HepG2 (cell line): ENCODE measurements around the gene CCDC117. TPM values are rescaled to one million over a fixed set of nuclear protein-coding genes. Genes with fewer than 3 reads are reported as not detected.

Experiments
- DZIP1 ChIP-seq: sonication (generic); formaldehyde crosslinking; IDR thresholded peaks from 2 replicates; pipeline ENCODE4 v1.5.0; 2020; ENCODE audit warnings: mild to moderate bottlenecking, missing genetic modification reagents
- FOSL2 ChIP-seq: sonication (generic); formaldehyde crosslinking; IDR thresholded peaks from 2 replicates; pipeline ENCODE4 v1.4.0; 2020; ENCODE audit warnings: missing genetic modification reagents
- GPN1 ChIP-seq: sonication (generic); formaldehyde crosslinking; IDR thresholded peaks from 2 replicates; pipeline ENCODE4 v1.5.1; 2020; ENCODE audit warnings: missing genetic modification reagents, borderline replicate concordance
- JARID2 ChIP-seq: sonication (generic); formaldehyde crosslinking; IDR thresholded peaks from 2 replicates; pipeline ENCODE4 v1.8.1; 2023; ENCODE audit warnings: missing genetic modification reagents, inconsistent platforms; ENCODE audit not compliant: insufficient replicate concordance
- MTA3 ChIP-seq: sonication (generic); formaldehyde crosslinking; IDR thresholded peaks from 2 replicates; pipeline ENCODE4 v1.4.0; 2020; ENCODE audit warnings: missing genetic modification reagents
- MYC ChIP-seq: sonication (generic); formaldehyde crosslinking; IDR thresholded peaks from 2 replicates; pipeline ENCODE4 v1.9.0; 2021; ENCODE audit warnings: missing genetic modification reagents, borderline replicate concordance
- PHF5A ChIP-seq: IDR thresholded peaks from one replicate; pipeline ENCODE4 v1.6.1; 2018; ENCODE audit warnings: low read depth, missing genetic modification reagents; ENCODE audit not compliant: unreplicated experiment
- POLR2A ChIP-seq, 2 experiments: IDR thresholded peaks; 2 replicates each; pipeline ENCODE4 v1.6.1; 2011; ENCODE audit warnings: low read depth in 2 of 2, low read length in 2 of 2, mild to moderate bottlenecking in 1 of 2, moderate library complexity in 1 of 2; ENCODE audit not compliant: insufficient read depth in 1 of 2
- RFX1 ChIP-seq: fragments of 450-650 bp; IDR thresholded peaks from 2 replicates; pipeline ENCODE4 v1.6.1; 2017
- SIX4 ChIP-seq: sonication (generic); formaldehyde crosslinking; IDR thresholded peaks from 2 replicates; pipeline ENCODE4 v1.4.0; 2020; ENCODE audit warnings: missing genetic modification reagents
- THAP11 ChIP-seq: IDR thresholded peaks from 2 replicates; pipeline ENCODE4 v1.6.1; 2016; ENCODE audit warnings: missing biosample characterization, missing genetic modification reagents
- U2AF1 ChIP-seq: fragments of 200-400 bp; formaldehyde crosslinking; optimal IDR thresholded peaks from 2 replicates; pipeline ENCODE3; 2017; ENCODE audit warnings: mild to moderate bottlenecking, low read depth, low read length
- ZBTB8A ChIP-seq: sonication (generic); formaldehyde crosslinking; IDR thresholded peaks from 2 replicates; pipeline ENCODE4 v1.4.0; 2020; ENCODE audit warnings: mild to moderate bottlenecking, low read depth, missing genetic modification reagents, borderline replicate concordance
- ZFAT ChIP-seq: sonication (generic); formaldehyde crosslinking; conservative IDR thresholded peaks from 2 replicates; pipeline ENCODE4 v1.8.1; 2023; ENCODE audit warnings: missing genetic modification reagents, inconsistent platforms
- ZNF10 ChIP-seq: sonication (generic); formaldehyde crosslinking; IDR thresholded peaks from 2 replicates; pipeline ENCODE4 v1.4.0; 2020; ENCODE audit warnings: mild to moderate bottlenecking, low read depth, missing genetic modification reagents, borderline replicate concordance
- ZNF12 ChIP-seq: sonication (generic); formaldehyde crosslinking; IDR thresholded peaks from 2 replicates; pipeline ENCODE4 v1.5.0; 2020; ENCODE audit warnings: missing genetic modification reagents
- ZNF350 ChIP-seq: sonication (generic); formaldehyde crosslinking; IDR thresholded peaks from 2 replicates; pipeline ENCODE4 v1.4.0; 2020; ENCODE audit warnings: mild to moderate bottlenecking, low read depth, missing genetic modification reagents, borderline replicate concordance
- ZNF446 ChIP-seq: sonication (generic); formaldehyde crosslinking; IDR thresholded peaks from 2 replicates; pipeline ENCODE4 v1.5.0; 2020; ENCODE audit warnings: mild to moderate bottlenecking, missing genetic modification reagents
- ZNF556 ChIP-seq: sonication (generic); formaldehyde crosslinking; IDR thresholded peaks from 2 replicates; pipeline ENCODE4 v1.4.0; 2020; ENCODE audit warnings: mild to moderate bottlenecking, missing genetic modification reagents, borderline replicate concordance
- ZNF704 ChIP-seq: sonication (generic); formaldehyde crosslinking; IDR thresholded peaks from 2 replicates; pipeline ENCODE4 v1.8.1; 2023; ENCODE audit warnings: mild to moderate bottlenecking, inconsistent platforms, moderate library complexity, missing genetic modification reagents, borderline replicate concordance
- ZNF768 ChIP-seq: sonication (generic); formaldehyde crosslinking; IDR thresholded peaks from 2 replicates; pipeline ENCODE4 v1.4.0; 2020; ENCODE audit warnings: missing genetic modification reagents
- ZNF777 ChIP-seq: sonication (generic); formaldehyde crosslinking; IDR thresholded peaks from 2 replicates; pipeline ENCODE4 v1.4.0; 2020; ENCODE audit warnings: missing genetic modification reagents
- ZNF850 ChIP-seq: sonication (generic); formaldehyde crosslinking; conservative IDR thresholded peaks from 2 replicates; pipeline ENCODE4 v1.9.0; 2021; ENCODE audit warnings: mild to moderate bottlenecking, missing genetic modification reagents
- polyA plus RNA-seq, 8 experiments: library from polyadenylated mRNA; depleted of rRNA in 3 of 8; stranded (reverse) in 7 of 8; unstranded in 1 of 8; fragments of >200 nt; fragmentation: Illumina TruSeq in 4 of 8; extraction: Trizol in 4 of 8; gene quantifications; 2 replicates each; pipeline versions ENCODE4 v1.2.1 to v1.2.3, GENCODE V29; 2011 to 2016; ENCODE audit warnings: low read depth in 4 of 8, missing spikeins in 1 of 8, mixed read lengths in 1 of 8; ENCODE audit not compliant: insufficient read depth in 1 of 8
- total RNA-seq, 5 experiments: library from RNA; depleted of rRNA; stranded (reverse); fragments of >200 nt; fragmentation: Illumina TruSeq; extraction: Trizol; gene quantifications; 2 replicates each; pipeline ENCODE4 v1.2.3, GENCODE V29; 2016; ENCODE audit warnings: low read depth in 1 of 5
- TF ChIP-seq, protein P1 (sequence below): sonication (generic); formaldehyde crosslinking; IDR thresholded peaks from 2 replicates; pipeline ENCODE4 v1.5.0; 2020; ENCODE audit warnings: missing genetic modification reagents

CCDC117 gene
- total and polyA plus RNA-seq, 2 of the 13 experiments (the other 11 are each of a cell fraction or from before 2014, with no cell fraction given), result 12.6 to 34.2 TPM

DNA sequence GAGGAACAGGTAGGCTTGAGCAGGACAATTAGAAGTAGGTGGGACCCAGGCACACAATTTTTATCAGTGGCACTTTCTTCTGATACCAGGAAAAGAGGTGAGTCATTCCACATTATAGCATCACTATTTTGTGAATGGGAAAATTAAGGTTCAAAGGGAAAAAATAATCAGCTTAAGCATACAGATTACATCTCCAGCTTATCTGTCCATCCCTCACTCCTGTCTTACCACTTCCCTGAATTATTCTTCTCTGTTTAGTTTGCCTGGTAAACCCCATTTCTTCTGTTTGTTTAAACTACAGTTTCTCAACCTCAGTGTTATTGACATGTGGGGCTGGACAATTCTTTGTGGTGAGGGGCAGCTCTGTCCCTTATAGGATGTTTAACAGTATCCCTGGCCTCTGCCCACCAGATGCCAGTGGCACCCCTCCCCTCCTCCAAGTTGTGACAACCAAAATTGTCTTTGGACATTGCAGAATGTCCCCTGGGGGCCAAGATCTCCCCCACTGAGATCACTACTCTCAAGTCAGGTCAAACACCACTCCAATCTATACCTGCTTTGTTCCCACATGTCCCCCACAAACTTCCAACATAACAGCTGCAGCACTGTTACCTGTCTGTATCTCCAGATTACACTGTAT, 36.3 kb downstream of the CCDC117 start (continued):
- TF ChIP-seq ZNF12 (CRISPR knock-in tag), result no peak
- TF ChIP-seq DZIP1 (CRISPR knock-in tag), result no peak
- TF ChIP-seq JARID2 (CRISPR knock-in tag), result no peak
- TF ChIP-seq ZFAT (CRISPR knock-in tag), result no peak
- no peak for TF ChIP-seq ZNF777 (CRISPR knock-in tag)
- no peak for TF ChIP-seq ZNF446 (CRISPR knock-in tag)
- no peak for TF ChIP-seq ZNF768 (CRISPR knock-in tag)
- TF ChIP-seq ZNF10 (CRISPR knock-in tag), result no peak
- no peak for TF ChIP-seq ZNF704 (CRISPR knock-in tag)
- TF ChIP-seq ZBTB8A, result no peak
- TF ChIP-seq MYC (CRISPR knock-in tag), result no peak
- TF ChIP-seq ZNF350 (CRISPR knock-in tag), result no peak
- no peak for TF ChIP-seq U2AF1
- TF ChIP-seq PHF5A (CRISPR knock-in tag), result no peak
- no peak for TF ChIP-seq RFX1
- no peak for TF ChIP-seq GPN1 (CRISPR knock-in tag)
- no peak for TF ChIP-seq POLR2A (IDR thresholded peaks at IDR 0.05; ENCODE audit: insufficient read depth in 1 of 2, low read depth in 2 of 2, low read length in 2 of 2)
- 0 out of 2 replicates have a peak, but pooled peaks have one; percentile 18 for TF ChIP-seq ZNF556 (CRISPR knock-in tag)
- TF ChIP-seq FOSL2, result peak; percentile 88
- TF ChIP-seq, protein P1, sequence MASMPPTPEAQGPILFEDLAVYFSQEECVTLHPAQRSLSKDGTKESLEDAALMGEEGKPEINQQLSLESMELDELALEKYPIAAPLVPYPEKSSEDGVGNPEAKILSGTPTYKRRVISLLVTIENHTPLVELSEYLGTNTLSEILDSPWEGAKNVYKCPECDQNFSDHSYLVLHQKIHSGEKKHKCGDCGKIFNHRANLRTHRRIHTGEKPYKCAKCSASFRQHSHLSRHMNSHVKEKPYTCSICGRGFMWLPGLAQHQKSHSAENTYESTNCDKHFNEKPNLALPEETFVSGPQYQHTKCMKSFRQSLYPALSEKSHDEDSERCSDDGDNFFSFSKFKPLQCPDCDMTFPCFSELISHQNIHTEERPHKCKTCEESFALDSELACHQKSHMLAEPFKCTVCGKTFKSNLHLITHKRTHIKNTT (CRISPR knock-in tag), result no peak
- no peak for TF ChIP-seq ZNF850 (CRISPR knock-in tag)
- no peak for TF ChIP-seq MTA3 (CRISPR knock-in tag)
- peak; percentile 65 for TF ChIP-seq SIX4 (CRISPR knock-in tag)
- TF ChIP-seq THAP11 (CRISPR knock-in tag), result peak; percentile 40; the same call in 1 of the 2 replicates
